Measurements from ENCODE around the gene NOC2L. TPM values are rescaled to one million over a fixed set of nuclear protein-coding genes. Genes with fewer than 3 reads are reported as not detected.
A peak's percentile ranks its signal among the peaks of the same experiment; 100 is the strongest.

The NOC2L gene
- total and polyA plus RNA-seq, 9 of the 15 experiments (the other 6 are each of a cell fraction or from before 2014, with no cell fraction given): 4.0 to 410 (median 200) TPM

- TF ChIP-seq, protein P1, sequence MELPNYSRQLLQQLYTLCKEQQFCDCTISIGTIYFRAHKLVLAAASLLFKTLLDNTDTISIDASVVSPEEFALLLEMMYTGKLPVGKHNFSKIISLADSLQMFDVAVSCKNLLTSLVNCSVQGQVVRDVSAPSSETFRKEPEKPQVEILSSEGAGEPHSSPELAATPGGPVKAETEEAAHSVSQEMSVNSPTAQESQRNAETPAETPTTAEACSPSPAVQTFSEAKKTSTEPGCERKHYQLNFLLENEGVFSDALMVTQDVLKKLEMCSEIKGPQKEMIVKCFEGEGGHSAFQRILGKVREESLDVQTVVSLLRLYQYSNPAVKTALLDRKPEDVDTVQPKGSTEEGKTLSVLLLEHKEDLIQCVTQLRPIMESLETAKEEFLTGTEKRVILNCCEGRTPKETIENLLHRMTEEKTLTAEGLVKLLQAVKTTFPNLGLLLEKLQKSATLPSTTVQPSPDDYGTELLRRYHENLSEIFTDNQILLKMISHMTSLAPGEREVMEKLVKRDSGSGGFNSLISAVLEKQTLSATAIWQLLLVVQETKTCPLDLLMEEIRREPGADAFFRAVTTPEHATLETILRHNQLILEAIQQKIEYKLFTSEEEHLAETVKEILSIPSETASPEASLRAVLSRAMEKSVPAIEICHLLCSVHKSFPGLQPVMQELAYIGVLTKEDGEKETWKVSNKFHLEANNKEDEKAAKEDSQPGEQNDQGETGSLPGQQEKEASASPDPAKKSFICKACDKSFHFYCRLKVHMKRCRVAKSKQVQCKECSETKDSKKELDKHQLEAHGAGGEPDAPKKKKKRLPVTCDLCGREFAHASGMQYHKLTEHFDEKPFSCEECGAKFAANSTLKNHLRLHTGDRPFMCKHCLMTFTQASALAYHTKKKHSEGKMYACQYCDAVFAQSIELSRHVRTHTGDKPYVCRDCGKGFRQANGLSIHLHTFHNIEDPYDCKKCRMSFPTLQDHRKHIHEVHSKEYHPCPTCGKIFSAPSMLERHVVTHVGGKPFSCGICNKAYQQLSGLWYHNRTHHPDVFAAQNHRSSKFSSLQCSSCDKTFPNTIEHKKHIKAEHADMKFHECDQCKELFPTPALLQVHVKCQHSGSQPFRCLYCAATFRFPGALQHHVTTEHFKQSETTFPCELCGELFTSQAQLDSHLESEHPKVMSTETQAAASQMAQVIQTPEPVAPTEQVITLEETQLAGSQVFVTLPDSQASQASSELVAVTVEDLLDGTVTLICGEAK (IDR thresholded peaks at IDR 0.05): no peak
- TF ChIP-seq, protein P1 (CRISPR knock-in tag; IDR thresholded peaks at IDR 0.05): no peak
- TF ChIP-seq ERF (CRISPR knock-in tag; IDR thresholded peaks at IDR 0.05) (no peak), SMARCB1 (IDR thresholded peaks at IDR 0.05; ENCODE audit: insufficient read length, low read depth) (no peak), KDM4B (IDR thresholded peaks at IDR 0.05; ENCODE audit: borderline replicate concordance in 2 of 2, low read depth in 1 of 2) (no peak), BDP1 (IDR thresholded peaks at IDR 0.05; ENCODE audit: insufficient read depth, insufficient read length) (no peak), NONO (IDR thresholded peaks at IDR 0.05; ENCODE audit: low read depth in 2 of 2, low read length in 1 of 2) (peak in 1 of 2 experiments; percentile 80; a peak in 2 of 4 replicates), ZNF143 (CRISPR knock-in tag; IDR thresholded peaks at IDR 0.05) (no peak), MTA2 (IDR thresholded peaks at IDR 0.05; ENCODE audit: low read depth) (no peak), HMGXB4 (CRISPR knock-in tag; IDR thresholded peaks at IDR 0.05) (no peak), ESRRA (IDR thresholded peaks at IDR 0.05; ENCODE audit: borderline replicate concordance, low read depth) (no peak; the same call in 1 of the 2 replicates), SETDB1 (IDR thresholded peaks at IDR 0.05; ENCODE audit: low read length) (no peak), EWSR1 (IDR thresholded peaks at IDR 0.05; ENCODE audit: borderline replicate concordance, low read depth, partially characterized antibody) (no peak), ZNF707 (CRISPR knock-in tag; conservative IDR thresholded peaks at IDR 0.05) (no peak), ZNF77 (CRISPR knock-in tag; IDR thresholded peaks at IDR 0.05) (no peak), MCM2 (IDR thresholded peaks at IDR 0.05; ENCODE audit: low read depth) (no peak), E2F5 (CRISPR knock-in tag; IDR thresholded peaks at IDR 0.05) (no peak), SNRNP70 (optimal IDR thresholded peaks at IDR 0.05; ENCODE audit: low read depth, low read length) (no peak)
Measured at GRCh38 chr1:999725-1000356, 40.8 kb upstream of the NOC2L start, which contains the start of gene HES4 (continued).
